C1 segment of cervical spinal cord (tissue), 14 donors: ENCODE results near the gene HARBI1.

Source experiments
- DNase-seq, 14 donors: peaks; one replicate each; lab custom pipeline; 2025; lab: John Stamatoyannopoulos, UW

Gene HARBI1

GRCh38 chr11:46633291-46634217, 16.5 kb upstream of the HARBI1 start:
- no peak for DNase-seq

- DNase-seq = no peak
Measured at GRCh38 chr11:46632502-46632901, 15.5 kb upstream of the HARBI1 start.

DNA sequence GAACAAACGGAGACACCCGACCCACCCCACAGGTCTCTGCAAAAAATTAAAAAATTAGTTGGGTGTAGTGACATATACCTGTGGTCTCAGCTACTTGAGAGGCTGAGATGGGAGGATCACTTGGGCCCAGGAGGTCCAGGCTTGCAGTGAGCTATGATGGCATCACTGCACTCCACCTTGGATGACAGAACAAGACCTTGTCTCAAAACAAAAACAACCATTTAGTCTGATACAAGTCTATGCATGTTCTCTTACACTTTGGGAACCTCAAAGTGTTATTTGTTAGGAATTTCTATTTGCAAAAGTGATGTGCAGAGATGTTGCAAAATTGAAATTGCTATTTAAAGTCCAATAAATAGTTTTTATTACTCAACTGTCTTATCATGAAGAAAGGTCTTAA, 14.6 kb upstream of the HARBI1 start:
- no peak for DNase-seq

DNA sequence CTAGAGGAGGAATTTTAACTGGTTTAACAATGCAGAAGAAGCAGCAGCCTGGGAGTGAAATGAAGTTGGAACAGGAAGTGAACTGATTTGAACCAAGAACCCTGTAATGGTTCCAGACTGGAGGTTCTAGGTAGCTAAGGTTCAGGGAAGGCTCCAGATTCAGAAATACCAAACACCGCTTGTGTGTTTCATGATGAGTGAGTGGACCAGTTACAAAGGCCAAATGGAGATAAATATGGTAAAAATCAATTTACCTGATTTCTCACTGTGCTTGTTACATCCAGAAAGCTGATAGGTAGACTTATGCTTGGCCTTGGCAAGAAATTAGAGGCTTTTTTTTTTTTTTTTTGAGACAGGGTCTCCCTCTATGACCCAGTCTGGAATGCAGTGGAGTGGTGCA, 13.2 kb upstream of the HARBI1 start:
- DNase-seq = no peak

- no peak for DNase-seq
Measured at GRCh38 chr11:46628961-46629360, 11.9 kb upstream of the HARBI1 start.

- DNase-seq = no peak
Measured at GRCh38 chr11:46625406-46625805, 8.4 kb upstream of the HARBI1 start.

DNA sequence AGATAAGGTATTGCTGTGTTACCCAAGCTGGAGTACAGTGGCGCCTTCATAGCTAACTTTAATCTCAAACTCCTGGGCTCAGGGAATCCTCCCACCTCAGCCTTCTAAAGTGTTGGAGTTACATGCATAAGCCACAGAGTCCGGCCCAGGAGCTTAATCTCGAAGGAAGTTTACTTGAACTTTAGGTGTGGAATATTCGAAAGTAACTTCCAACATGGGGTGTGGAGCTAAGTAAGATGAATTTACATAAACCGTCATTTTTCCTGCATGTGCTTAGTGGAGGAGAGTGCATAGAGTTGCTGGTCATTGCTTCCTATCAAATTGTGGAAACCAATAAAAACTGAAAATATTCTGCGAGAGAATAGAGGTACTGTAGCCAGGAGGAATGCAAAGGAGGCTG, 1.8 kb upstream of the HARBI1 start:
- no peak for DNase-seq

DNA sequence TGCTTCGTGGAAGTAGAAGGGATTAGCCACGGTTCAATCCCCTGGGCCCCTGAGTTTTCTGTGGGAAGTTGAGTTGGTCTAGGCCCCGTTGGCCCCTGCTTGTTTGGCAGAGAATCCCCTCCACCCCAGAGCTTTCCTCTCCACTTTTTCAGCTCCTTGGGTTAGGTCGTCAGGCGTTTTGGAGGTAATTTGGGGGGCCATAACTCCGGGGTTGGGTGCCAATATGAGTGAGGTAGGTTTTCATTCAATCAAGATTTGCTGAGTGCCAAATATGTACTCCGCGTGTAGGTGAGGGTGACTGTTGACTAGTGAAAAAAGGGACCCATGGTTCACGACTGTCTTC, 916 bp upstream of the HARBI1 start:
- DNase-seq = no peak

GRCh38 chr11:46616551-46617133, 385 bp downstream of the HARBI1 start:
- DNase-seq = no peak

DNA sequence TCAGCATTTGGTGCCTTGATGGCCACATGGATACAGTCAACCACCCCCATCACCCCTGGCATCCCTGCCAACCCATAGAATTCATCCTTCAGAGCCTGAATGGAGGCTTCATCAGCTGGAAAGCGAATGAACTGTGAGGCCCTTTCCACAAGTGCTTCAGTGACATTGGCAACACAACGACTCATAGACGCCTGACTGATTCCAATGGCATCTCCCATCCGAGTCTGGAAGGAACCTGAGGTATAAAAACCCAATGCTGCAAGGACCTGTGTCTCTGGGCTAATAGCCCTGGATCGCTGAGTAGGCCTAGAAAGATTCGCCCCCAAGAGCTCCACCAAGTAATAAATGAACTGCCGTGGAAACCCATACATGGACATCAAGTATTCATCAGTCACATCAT, 1.3 kb downstream of the HARBI1 start:
- no peak for DNase-seq

DNA sequence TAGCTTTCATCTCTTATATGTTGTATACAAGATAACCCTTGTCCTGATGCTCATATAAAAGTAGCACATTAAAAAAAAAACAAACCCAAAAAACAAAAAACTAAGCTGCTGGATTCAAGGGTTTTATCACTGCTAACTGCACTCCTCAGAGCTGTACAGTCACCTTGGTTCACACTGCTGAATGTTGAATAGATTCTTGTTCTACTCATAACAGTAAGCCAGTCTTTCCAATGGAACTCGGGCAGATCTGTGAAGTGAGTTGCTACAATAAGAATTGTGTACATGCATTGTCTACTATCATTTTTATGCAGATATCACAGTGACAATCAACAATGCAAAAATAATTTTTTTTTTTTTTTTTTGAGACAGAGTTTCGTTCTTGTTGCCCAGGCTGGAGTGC, 4.7 kb downstream of the HARBI1 start:
- no peak for DNase-seq

GRCh38 chr11:46611526-46612304, 5.3 kb downstream of the HARBI1 start:
- DNase-seq = no peak

DNA sequence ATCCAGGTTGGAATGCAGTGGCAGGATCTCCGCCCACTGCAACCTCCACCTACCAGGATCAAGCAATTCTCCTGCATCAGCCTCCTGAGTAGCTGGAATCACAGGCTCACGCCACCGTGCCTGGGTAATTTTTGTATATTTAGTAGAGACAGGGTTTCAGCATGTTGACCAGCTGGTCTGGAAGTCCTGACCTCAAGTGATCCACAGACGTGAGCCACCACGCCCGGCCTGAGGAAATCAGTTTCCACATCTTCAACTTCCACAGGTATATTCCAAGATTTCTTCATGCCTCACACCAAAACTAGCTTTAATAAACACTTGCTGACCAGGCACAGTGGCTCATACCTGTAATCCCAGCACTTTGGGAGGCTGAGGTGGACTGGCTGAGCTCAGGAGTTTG, 7.6 kb downstream of the HARBI1 start:
- DNase-seq = no peak

DNA sequence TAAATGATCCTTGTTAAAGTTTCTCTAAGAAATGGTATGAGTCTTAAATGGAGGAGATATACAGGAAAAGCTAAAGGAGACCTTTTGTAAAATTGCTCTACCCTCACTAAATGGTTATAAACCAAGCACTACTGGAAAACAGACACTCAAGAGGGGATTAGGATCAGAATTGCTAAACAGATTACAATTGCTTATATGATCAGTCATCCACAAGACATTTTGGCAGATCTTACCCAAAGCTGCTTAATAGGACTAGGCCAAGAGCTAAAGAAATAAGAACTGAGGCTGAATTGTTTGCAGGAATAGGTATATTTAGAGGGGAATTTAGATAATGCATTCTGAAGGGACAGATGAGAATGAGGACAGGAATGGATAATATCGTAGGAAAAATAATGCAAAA, 9.5 kb downstream of the HARBI1 start:
- no peak for DNase-seq

DNA sequence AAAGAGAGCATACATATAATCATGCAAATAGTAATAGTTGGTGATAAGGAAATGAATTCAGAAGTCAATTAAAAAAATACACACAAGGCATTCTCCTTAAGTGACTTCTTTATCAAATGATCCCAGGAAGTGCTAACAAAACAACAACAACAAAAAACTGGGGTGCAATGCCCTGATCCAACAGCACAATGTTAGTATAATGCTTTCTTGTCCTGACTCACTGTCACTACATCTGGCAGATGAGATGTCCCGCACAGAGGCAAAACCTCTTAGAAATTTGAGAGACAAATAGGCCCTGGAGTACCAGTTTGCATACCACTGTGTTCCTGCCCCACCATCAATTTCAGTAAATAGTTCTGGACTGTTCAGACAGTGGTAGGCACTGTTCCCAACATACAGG, 12.2 kb downstream of the HARBI1 start:
- no peak for DNase-seq

DNA sequence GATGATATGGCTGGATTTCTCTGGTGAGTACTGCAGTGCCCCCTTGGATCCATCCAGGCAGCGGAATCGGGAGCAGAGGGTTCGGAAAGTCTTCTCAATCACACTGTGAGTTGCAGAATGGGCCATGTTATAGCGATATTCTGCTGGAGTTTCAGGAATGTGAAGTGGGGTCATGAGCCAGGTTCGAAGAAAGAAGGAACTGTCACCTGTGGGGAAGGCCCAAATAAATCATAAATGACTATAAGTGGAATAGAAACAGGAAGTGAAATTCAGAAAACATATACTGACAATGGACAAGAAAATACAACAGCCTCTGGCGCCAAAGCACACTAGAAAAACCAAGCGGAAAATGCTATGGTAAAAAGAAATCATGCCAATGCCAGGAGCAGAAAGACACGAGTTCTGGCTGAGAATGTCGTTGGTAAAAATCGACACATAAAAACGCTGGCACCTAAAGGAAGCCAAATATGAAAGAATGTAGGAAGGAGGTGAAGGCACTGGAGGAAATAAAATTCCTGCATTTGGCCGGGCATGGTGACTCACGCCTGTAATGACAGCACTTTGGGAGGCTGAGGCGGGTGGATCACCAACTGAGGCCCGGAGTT, 13.2 kb downstream of the HARBI1 start:
- DNase-seq = no peak

DNA sequence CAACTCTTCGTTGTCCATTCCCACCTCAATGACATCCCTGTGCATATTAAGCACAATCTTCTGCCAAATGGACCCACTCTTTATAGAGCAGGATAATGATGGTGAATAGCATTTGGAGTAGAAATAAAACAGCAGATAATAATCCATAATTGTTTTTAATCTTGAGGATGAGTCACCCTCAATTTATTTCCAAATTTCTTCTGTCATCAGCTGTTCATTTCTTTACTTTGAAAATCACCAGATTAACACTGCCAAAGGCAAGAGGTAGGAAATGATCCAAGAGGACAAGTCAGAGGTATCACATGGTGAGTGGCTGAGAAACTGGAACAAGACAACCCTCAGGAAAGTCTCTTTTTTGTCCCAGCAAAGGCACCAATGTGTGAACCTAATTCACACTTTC, 15.9 kb downstream of the HARBI1 start:
- no peak for DNase-seq

GRCh38 chr11:46600194-46600960, 16.6 kb downstream of the HARBI1 start:
- no peak for DNase-seq

- no peak for DNase-seq
Measured at GRCh38 chr11:46599340-46600193, 17.5 kb downstream of the HARBI1 start.

DNA sequence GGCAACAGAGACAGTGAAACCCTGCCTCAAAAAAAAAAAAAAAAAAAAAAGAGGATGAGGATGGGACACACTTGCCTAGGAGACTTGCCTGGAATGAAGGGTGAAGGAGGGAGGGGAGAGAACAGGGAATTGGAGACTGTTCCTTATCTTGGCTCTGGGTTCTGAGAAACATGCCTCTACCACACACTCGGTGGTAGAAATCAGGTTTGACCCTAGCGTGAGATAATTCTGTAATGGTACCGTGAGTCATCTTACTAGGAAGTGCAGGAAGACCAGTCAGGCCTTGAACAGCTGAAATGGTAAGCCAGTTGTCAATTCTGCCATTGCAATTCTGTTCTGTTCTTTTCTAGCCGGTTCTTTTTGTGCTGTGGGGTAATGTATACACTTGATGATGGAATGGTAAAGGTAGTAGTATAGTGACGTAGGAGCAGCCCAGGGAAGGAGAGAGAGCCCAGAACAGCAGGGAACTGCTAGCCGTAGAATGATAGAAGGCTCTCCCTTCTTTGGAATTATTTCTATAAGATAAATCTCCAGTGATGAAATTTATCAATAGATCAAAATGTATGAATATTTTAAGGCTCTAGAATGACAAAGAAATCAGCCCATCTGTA, 19.3 kb downstream of the HARBI1 start:
- DNase-seq = no peak
